ENCODE results near the gene CD7.

DNA sequence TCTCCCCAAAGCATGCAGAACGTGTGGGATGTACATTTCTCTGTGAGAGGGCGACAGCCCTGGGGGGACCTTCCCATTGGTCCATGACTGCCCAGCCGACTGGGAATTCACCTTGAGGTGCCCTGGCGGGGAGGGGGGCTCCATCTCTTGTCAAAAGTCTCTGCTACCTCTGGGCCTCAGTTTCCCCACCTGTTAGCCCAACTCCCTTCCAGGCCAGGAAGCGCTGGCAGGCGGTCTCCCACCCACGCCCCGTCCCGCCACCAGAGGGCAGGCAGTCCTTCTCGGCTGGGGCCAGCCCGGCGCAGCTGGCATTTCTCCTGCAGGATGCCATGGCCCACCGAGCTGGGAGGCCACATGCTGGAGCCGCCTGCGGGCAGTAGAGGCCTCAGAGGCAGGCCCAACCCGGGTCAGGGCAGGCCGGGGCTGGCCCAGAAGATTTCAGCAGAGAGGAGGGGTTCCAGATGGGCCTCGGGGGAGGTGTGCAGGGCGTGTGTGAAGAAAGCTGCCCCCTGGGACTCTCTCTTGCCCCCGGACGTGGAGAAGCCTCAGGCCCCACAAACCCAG, 16.6 kb downstream of the CD7 start:
- TF ChIP-seq POLR2A (IDR thresholded peaks at IDR 0.05) (no peak), EP300 (IDR thresholded peaks at IDR 0.05) (no peak), POLR2AphosphoS5 (IDR thresholded peaks at IDR 0.05) (peak in 2 of 4 donors; percentile 12 to 22)
